Activated T-cell treated with anti-CD3 and anti-CD28 coated beads, Interleukin-2, amount 50 U/mL, for 72 hours (primary cell): ENCODE measurements around the gene NR2F2. TPM values are rescaled to one million over a fixed set of nuclear protein-coding genes. Genes with fewer than 3 reads are reported as not detected.

ENCODE experiments used
- ATAC-seq, 2 donors: fragments of 150-1000 bp; cut with Tn5 transposase; replicated peaks in 1 of 2; 2 replicates each; pipeline ENCODE4 v1.10.0; 2021; ENCODE audit warnings: moderate library complexity in 2 of 2, mild to moderate bottlenecking in 1 of 2
- DNase-seq, 2 donors: peaks; one replicate each; pipeline ENCODE4 v3.0.0; 2021 to 2022; ENCODE audit warnings: mixed read lengths in 1 of 2
- H3K27ac Mint-ChIP-seq: one replicate; pipeline ENCODE4 v1.8.0; 2022; ENCODE audit warnings: mild to moderate bottlenecking, moderate library complexity, mixed read lengths
- H3K27me3 Mint-ChIP-seq: one replicate; pipeline ENCODE4 v1.8.0; 2022; ENCODE audit warnings: low read depth, mixed read lengths
- H3K36me3 Mint-ChIP-seq, 2 donors: one replicate each; pipeline ENCODE4 v1.8.0; 2022; ENCODE audit warnings: mixed read lengths in 2 of 2, mild to moderate bottlenecking in 1 of 2; ENCODE audit not compliant: insufficient read depth in 2 of 2
- H3K4me1 Mint-ChIP-seq: one replicate; pipeline ENCODE4 v1.8.0; 2022; ENCODE audit warnings: low read depth, mixed read lengths
- H3K4me3 Mint-ChIP-seq, 2 donors: one replicate each; pipeline ENCODE4 v1.8.0; 2022; ENCODE audit warnings: mild to moderate bottlenecking in 2 of 2, mixed read lengths in 2 of 2, moderate library complexity in 2 of 2
- H3K9me3 Mint-ChIP-seq, 2 donors: one replicate each; pipeline ENCODE4 v1.8.0; 2022; ENCODE audit warnings: mixed read lengths in 2 of 2
- total RNA-seq, 2 donors: library from RNA; stranded (reverse); gene quantifications; one replicate each; pipeline ENCODE4 v1.2.3, GENCODE V29; 2022

Gene NR2F2
- total RNA-seq, result not detected

DNA sequence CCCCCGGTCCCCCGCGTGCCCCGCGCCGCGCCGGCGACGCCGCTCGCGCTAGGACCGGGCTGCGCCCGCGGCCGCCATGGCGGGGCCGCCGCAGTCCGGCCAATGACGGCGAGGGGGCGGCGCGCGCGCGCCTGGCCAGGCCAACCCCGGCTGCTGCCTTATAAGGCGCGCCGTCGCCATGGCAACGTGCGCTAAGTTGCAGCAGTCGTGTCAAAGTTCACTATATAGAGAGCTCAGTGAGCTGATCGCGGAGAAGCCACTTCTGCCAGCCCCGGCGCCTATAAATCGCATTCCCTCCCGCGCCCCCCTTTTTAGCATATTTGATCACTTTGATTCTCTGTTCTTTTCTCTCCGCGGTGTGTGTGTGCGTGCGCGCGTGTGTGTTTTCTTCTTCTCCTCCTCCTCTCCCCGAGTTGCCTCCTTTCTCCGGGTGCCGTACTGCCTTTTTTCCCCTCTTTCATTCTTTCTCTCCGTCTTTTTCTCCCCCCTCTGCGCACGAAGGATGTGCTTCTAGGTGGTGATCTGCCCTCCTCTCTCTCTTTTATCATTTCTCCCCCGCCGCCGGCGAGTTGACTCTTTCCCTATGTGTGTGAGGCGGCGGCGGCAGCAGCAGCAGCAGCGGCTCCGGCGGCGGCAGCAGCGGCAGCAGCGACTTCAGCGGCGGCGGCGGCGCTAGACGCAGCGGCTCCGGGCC, at the start of gene NR2F2:
Gene NR2F2 (plus strand): TSS at position 251 of the 694 bp plus-strand sequence. CDS start 1,406 bp downstream, outside the sequence.
- H3K9me3 Mint-ChIP-seq, result peaks cover 2% of the 10 kb centered on the region in 2 donors
- DNase-seq (peak; percentile 77), ATAC-seq (peak; percentile 95 to 96)
- H3K4me3 Mint-ChIP-seq, result peak within 1 kb of the TSS; percentile 94 to 95
- peaks cover 39% of the 10 kb centered on the region for H3K4me1 Mint-ChIP-seq
- peaks cover 89% of the 10 kb centered on the region for H3K27me3 Mint-ChIP-seq
- peak within 1 kb of the TSS; percentile 69 for H3K27ac Mint-ChIP-seq
- H3K36me3 Mint-ChIP-seq, result peaks cover 8 to 12% of the 10 kb centered on the region in 2 donors

GRCh38 chr15:96285305-96285704, 45.2 kb upstream of the NR2F2 start:
- peaks cover 0 to 1% of the 10 kb centered on the region in 2 donors for H3K36me3 Mint-ChIP-seq
- peaks cover 11% of the 10 kb centered on the region for H3K27me3 Mint-ChIP-seq
- H3K4me1 Mint-ChIP-seq, result no peaks in the 10 kb centered on the region
- DNase-seq (no peak), ATAC-seq (no peak)
- H3K27ac Mint-ChIP-seq, result no peak overlapping the region
- H3K4me3 Mint-ChIP-seq, result no peak overlapping the region
- peaks cover 4 to 10% of the 10 kb centered on the region in 2 donors for H3K9me3 Mint-ChIP-seq

DNA sequence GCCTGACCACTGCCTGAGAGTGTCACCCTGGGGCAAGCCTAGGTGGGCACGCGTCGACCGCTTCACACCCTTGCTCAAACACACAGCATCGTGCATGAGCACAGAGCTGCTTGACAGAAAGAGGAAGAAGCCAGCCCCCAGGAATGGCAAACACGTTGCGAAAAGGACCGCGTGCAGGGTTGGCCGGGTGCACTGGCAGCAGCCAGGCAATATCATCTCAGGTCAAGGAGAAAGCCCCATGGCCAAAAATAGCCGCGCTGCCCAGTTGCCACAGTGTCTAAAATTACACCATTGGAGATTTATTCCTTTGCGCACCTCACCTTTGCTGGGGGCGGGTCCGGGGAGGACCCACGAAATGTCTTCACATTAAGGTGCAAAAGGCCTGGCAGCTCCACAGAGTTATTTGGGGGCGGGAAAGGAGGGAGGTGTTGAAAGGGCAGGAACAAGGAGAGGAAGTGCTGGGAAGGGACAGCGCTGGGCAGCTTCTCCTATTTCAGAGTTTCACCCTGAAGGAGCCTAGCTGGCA, 44.7 kb upstream of the NR2F2 start:
- Mint-ChIP-seq H3K4me3 (no peak overlapping the region), H3K27ac (no peak overlapping the region), H3K36me3 (peaks cover 0 to 1% of the 10 kb centered on the region in 2 donors), H3K27me3 (peaks cover 11% of the 10 kb centered on the region), H3K4me1 (no peaks in the 10 kb centered on the region), H3K9me3 (peaks cover 4 to 10% of the 10 kb centered on the region in 2 donors)
- ATAC-seq (no peak), DNase-seq (no peak)

- Mint-ChIP-seq H3K4me3 (no peak overlapping the region), H3K4me1 (no peaks in the 10 kb centered on the region), H3K9me3 (peaks cover 0 to 2% of the 10 kb centered on the region in 2 donors), H3K36me3 (peaks cover 0 to 1% of the 10 kb centered on the region in 2 donors), H3K27me3 (peaks cover 6% of the 10 kb centered on the region), H3K27ac (no peak overlapping the region)
- ATAC-seq (no peak), DNase-seq (no peak)
These were observed 39.8 kb upstream of the NR2F2 start for GRCh38 chr15:96290679-96291078.

DNA sequence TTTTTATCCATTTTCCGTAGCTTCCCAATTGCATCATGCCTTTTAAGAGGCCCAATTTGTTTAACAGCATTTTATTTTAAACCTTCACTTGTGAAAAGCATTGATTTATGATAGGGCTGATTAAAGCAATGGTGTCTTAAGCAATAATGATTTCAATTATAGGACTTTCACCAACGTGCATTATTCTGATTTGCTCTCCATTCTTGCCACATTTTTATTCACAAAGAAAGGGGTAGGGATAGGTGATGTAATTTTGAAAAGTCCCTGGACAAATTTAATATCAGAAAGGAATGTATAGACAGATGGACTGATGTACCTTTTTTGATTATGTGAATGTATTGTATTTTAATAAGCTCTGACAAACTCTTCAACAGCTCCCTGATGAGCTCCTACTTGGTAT, 37.9 kb upstream of the NR2F2 start:
- Mint-ChIP-seq H3K9me3 (peaks cover 0 to 4% of the 10 kb centered on the region in 2 donors), H3K27me3 (peaks cover 5% of the 10 kb centered on the region), H3K27ac (no peak overlapping the region), H3K4me1 (no peaks in the 10 kb centered on the region), H3K36me3 (peaks cover 0 to 1% of the 10 kb centered on the region in 2 donors), H3K4me3 (no peak overlapping the region)
- no peak for ATAC-seq
- no peak for DNase-seq

DNA sequence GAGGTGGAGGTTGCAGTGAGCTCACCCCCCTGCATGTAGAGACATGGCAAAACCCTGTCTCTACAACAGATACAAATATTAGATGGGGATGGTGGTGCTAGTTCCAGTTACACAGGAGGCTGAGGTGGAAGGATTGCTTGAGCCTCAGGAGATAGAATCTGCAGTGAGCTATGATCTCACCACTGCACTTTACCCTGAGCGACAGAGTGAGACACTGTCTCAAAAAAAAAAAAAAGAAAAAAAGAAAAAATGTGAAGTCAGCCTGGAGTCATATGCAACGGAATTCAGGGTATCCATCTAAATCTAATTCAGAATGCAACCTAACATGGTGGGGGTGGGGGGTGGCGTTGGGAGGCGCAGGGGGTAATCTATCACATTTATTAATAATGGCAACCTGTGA, 37.1 kb upstream of the NR2F2 start:
- H3K9me3 Mint-ChIP-seq, result peaks cover 2 to 7% of the 10 kb centered on the region in 2 donors
- peaks cover 3 to 9% of the 10 kb centered on the region in 2 donors for H3K36me3 Mint-ChIP-seq
- ATAC-seq (no peak), DNase-seq (no peak)
- peaks cover 5% of the 10 kb centered on the region for H3K27me3 Mint-ChIP-seq
- no peak overlapping the region for H3K4me3 Mint-ChIP-seq
- no peak overlapping the region for H3K27ac Mint-ChIP-seq
- no peaks in the 10 kb centered on the region for H3K4me1 Mint-ChIP-seq

DNA sequence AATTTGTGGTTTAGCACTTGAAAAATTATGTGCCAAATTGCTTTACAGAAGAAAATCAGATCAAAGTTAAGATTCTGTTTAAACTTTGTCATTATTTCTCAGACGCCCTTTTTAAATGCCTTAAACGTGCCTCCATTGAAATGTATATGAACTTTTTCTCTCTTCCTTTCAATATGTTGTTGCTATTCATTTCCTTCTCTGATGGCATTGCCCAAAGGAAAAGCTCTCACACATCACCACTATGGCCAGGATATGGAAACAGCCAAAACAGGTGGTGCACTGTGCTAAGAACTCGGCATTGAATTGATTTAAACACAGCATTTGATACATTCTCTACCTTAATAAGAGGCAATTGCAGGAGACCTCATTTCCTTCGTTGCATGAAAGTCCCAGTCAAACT, 35.7 kb upstream of the NR2F2 start:
- peaks cover 5% of the 10 kb centered on the region for H3K27me3 Mint-ChIP-seq
- H3K4me3 Mint-ChIP-seq, result no peak overlapping the region
- no peaks in the 10 kb centered on the region for H3K4me1 Mint-ChIP-seq
- no peak overlapping the region for H3K27ac Mint-ChIP-seq
- DNase-seq (no peak), ATAC-seq (no peak)
- H3K9me3 Mint-ChIP-seq, result peaks cover 2 to 7% of the 10 kb centered on the region in 2 donors
- H3K36me3 Mint-ChIP-seq, result peaks cover 3 to 9% of the 10 kb centered on the region in 2 donors

DNA sequence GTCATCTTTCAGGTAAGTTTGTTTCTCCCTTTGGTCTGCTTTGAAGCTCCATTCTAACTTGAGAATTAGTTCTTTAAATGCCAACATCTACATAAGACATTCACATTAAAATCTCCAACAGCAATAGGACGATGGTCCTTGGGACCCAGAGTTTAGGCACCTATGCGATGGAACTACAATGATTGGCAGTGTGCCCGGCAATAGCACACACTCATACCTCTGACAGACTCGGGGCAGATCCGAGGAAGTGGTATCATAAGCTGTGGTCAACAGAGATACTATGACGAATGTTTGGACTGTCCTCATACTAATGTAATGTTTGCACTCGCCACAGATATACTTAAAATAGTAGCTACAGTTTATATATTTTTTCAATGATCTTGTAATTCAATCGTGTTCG, 34.2 kb upstream of the NR2F2 start:
- Mint-ChIP-seq H3K9me3 (peaks cover 2 to 7% of the 10 kb centered on the region in 2 donors), H3K4me3 (no peak overlapping the region), H3K36me3 (peaks cover 3 to 9% of the 10 kb centered on the region in 2 donors), H3K4me1 (no peaks in the 10 kb centered on the region), H3K27ac (no peak overlapping the region), H3K27me3 (peaks cover 5% of the 10 kb centered on the region)
- no peak for DNase-seq
- ATAC-seq, result no peak

GRCh38 chr15:96297783-96298182, 32.7 kb upstream of the NR2F2 start:
- Mint-ChIP-seq H3K9me3 (peaks cover 2 to 7% of the 10 kb centered on the region in 2 donors), H3K27me3 (peaks cover 2% of the 10 kb centered on the region), H3K4me3 (no peak overlapping the region), H3K36me3 (peaks cover 3 to 8% of the 10 kb centered on the region in 2 donors), H3K27ac (no peak overlapping the region), H3K4me1 (no peaks in the 10 kb centered on the region)
- DNase-seq (no peak), ATAC-seq (no peak)

DNA sequence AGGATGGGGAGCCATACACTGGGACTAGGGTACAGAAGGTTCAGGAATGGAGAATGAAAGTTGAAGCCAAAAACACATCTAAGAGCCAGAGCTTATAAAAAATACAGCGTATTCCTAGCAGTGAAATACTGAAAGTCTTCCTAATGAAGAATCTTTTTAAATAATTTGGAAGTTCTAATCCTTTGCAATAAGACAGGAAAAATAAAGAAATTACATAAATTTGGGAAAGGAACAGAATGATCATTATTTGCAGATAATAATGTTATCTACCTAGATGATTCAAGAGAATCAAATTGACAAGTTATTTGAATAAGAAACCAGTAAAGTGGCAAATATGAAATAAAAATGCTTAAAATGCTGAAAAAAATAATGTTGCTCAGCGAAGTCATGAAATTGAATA, 32.3 kb upstream of the NR2F2 start:
- Mint-ChIP-seq H3K4me3 (no peak overlapping the region), H3K27me3 (no peaks in the 10 kb centered on the region), H3K27ac (no peak overlapping the region), H3K4me1 (no peaks in the 10 kb centered on the region), H3K36me3 (peaks cover 3 to 8% of the 10 kb centered on the region in 2 donors), H3K9me3 (peaks cover 2 to 7% of the 10 kb centered on the region in 2 donors)
- DNase-seq, result no peak
- no peak for ATAC-seq

DNA sequence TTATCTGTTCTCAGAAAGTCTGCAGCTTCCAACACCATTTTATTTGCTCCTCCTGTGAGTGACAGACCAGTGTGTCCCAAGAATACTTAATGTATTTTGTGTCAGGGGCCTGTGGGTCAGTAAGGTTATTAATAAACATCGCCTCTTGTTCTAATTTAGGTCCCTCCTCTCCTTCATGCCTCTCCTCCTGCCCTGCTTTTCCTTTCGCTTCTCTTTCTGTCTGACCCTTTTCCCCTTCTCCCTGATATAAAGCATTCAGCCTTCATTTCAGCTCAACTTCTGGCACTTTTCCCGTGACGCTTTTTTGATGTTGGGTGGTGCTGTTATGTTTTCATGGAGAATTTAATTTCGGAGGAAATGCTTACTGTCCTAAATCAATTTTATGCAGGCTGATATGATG, 29.7 kb upstream of the NR2F2 start:
- Mint-ChIP-seq H3K9me3 (peaks cover 2 to 5% of the 10 kb centered on the region in 2 donors), H3K27ac (no peak overlapping the region), H3K4me3 (no peak overlapping the region), H3K27me3 (no peaks in the 10 kb centered on the region), H3K36me3 (peaks cover 3 to 8% of the 10 kb centered on the region in 2 donors), H3K4me1 (no peaks in the 10 kb centered on the region)
- DNase-seq (no peak), ATAC-seq (no peak)

GRCh38 chr15:96303503-96304056, 26.9 kb upstream of the NR2F2 start:
- ATAC-seq (no peak), DNase-seq (no peak)
- H3K27me3 Mint-ChIP-seq, result peaks cover 6% of the 10 kb centered on the region
- no peak overlapping the region for H3K4me3 Mint-ChIP-seq
- H3K27ac Mint-ChIP-seq, result no peak overlapping the region
- H3K36me3 Mint-ChIP-seq, result no peaks in the 10 kb centered on the region
- H3K9me3 Mint-ChIP-seq, result no peaks in the 10 kb centered on the region
- H3K4me1 Mint-ChIP-seq, result no peaks in the 10 kb centered on the region

GRCh38 chr15:96304839-96305238, 25.7 kb upstream of the NR2F2 start:
- no peak overlapping the region for H3K27ac Mint-ChIP-seq
- H3K9me3 Mint-ChIP-seq, result no peaks in the 10 kb centered on the region
- no peaks in the 10 kb centered on the region for H3K36me3 Mint-ChIP-seq
- ATAC-seq, result no peak
- no peaks in the 10 kb centered on the region for H3K4me1 Mint-ChIP-seq
- no peak overlapping the region for H3K4me3 Mint-ChIP-seq
- no peak for DNase-seq
- H3K27me3 Mint-ChIP-seq, result peaks cover 12% of the 10 kb centered on the region
